HG02763 (cell line): Measurements from ENCODE around the gene ADAMTS5.

Experiments
- ATAC-seq: cut with Tn5 transposase; IDR thresholded peaks from one replicate; pipeline ENCODE4 v1.9.1; 2021; ENCODE audit warnings: mild to moderate bottlenecking, moderate library complexity; ENCODE audit not compliant: unreplicated experiment

The ADAMTS5 gene

DNA sequence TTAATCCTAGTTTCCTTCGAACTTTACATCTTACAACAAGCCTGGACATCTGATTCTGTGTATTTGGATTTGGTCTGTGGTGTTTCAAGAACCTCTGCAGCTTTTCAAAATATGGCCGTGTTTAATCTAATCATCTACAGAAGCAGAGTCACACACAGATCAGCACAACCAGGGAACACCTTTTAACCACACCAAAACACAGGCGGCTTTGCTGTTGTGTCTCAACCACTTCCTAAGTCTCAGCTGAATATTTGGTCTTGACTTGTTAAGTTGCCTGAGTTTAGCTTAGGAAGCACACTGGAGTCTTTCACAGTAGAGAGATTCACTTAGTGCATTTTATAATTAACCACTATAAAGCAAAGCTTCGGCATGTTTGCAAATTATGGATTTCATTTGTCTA, 17.1 kb downstream of the ADAMTS5 start:
- ATAC-seq, result no peak

DNA sequence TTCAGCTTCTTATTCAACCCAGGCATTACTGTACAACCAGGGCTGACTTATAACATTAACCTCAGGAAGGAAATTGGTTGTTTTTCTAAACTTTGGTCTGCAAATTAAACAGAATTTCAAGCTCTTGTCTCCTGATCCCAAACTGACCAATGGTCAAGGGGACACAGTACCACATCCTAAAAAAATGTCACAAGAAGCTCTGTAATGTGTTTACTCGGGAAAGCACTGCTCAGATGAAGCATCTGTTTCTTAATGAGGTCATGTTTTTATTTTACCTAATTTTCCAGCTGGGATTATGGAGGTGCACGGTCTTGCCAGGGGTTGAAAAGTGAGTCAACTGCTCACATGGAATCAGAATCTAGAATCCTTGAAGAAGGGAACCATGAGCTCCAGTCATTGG, 18.7 kb downstream of the ADAMTS5 start:
- ATAC-seq, result no peak

DNA sequence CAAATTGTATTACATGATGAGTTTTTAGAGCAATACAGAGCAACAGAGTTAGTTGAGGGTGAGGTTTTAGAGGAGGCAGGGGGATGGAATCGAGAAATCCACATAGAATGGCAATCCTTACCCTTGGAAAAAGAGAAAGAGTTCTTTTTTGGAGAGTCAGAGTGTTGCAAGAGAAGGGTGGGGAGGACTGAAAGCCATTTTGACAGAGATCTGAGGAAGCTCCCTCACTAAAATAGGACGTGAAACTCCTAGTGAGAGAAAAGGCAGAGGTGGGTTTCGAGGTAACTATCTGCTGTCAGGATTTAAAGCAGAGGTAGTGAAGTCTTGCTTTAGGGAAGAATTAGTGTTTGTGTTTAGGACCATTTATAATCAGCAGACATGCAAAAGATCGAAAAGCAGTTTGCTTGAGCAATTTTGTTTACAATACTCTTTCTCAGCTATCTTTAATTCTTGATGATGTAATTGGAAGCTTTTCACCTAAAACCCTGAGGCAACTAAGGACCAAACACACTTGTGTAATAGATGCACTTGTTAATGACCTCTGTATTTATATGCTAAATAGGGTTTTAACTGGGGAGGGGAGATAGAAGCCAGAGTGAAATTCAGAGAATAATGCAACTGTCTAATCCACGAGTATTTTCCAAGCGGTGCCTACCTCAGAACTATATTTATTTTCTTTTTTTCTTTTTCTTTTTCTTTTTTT, 20.0 kb downstream of the ADAMTS5 start:
- no peak for ATAC-seq

DNA sequence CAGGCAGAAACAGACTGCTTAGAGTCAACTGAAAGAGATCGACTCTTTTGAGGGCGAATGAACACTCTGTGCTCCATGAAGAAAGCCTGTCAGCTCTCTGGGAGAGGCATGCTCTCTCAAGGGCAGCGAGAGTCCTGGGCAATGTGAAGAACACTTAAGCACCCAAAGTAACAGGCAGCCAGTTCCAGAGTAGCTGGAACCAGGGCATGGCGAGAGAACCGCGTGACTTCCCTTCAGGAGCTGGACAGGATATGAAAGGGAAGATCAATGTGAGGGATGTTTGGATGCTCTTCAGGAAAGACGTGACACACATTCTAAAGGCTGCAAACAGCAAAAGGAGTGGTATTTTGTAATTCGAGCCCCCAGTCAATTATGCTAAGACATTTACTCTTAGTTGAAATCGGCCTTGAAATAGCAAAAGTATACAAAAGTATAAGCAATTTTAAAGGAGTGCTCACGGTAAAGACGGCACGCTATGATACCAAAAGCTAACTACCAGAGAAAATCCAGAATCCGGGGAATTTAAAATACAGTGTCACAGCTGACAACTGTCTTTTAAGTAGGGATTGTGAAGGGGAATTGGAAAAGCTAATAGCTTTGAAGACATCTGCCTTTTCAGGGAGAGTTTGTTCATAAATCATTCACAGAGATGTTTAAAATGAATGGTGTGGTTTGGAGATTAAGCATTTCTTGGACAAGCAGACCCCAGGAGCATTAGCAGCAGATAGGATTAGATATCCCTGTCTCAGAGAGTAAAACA, 20.8 kb downstream of the ADAMTS5 start:
- no peak for ATAC-seq

DNA sequence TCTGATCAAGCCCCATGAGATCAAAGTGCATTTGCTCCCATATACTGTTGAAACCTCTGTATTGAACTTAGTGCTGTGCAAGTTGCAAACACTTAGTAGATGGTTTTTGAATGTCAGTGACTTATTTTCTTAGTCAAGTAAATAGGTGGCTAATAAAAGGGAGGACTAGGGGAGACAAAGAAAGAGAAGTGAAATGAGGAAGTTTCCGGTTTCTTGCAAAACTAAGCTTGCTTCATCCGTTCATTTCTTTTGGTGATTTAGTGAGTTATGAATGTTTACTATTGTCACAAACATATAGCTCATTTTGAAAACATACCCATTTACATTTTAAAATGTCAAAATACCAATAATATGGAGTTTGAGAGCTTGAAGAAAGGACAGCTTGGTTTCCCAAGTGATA, 23.0 kb downstream of the ADAMTS5 start:
- ATAC-seq, result no peak

DNA sequence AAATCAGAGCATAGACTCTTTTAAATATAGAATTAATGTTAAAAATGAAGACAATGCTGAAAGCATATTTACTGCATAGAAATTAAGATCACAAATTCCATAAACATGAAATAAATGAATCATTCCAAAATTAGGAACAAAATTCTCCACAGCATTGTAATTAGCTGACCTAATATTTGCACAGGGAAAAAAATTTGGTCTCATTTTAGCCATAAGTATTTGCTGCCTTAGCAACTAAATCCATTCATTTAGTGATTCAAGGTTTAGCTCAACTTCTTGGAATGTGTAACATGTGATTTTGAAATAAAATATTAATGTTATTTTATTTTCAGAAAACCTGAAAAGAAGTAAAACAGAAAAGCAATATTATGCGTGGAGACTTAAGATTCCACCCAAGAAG, 25.5 kb downstream of the ADAMTS5 start:
- no peak for ATAC-seq

DNA sequence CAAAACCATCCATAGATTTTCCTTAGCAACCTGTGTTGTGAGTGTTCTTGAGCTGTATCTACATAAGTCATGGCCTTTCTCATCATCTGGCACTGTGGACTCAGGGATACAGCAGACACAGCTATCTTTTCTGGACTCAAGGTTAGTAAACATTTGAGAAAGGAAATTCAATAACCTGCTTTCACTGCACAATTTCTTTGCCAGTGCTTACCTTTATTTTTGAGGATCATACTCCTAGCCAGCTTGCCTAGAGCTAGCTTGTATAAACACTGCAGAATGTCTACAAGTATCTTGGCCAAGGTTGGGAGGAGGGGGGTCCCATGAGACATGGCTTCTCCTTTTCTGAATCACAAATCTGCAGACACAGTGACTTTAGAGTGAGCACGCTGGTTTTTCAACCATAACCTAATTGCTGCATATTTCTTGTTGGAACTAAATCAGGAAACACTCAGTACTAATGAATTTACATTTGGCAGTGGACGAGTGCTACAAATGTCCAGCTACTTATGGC, 27.2 kb downstream of the ADAMTS5 start:
- ATAC-seq, result no peak

DNA sequence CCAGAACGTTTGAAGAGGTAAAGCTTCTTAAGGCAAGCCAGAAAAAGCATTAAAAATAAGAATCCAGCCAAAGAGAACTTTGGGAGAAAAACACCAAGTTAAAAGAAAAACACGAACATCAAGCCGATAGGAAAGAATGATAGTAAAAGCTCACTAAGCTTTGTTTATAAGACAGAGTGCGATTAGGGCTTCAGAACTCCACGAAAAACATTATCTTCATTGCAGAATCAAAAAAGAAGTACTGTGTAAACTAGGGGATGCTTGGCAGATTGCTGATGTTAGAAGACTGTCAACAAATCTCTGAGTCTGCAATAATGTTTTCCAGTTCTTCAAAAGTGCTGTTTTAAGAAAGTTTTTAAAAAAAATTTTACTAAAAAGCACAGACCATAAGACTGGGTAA, 30.2 kb downstream of the ADAMTS5 start:
- no peak for ATAC-seq

DNA sequence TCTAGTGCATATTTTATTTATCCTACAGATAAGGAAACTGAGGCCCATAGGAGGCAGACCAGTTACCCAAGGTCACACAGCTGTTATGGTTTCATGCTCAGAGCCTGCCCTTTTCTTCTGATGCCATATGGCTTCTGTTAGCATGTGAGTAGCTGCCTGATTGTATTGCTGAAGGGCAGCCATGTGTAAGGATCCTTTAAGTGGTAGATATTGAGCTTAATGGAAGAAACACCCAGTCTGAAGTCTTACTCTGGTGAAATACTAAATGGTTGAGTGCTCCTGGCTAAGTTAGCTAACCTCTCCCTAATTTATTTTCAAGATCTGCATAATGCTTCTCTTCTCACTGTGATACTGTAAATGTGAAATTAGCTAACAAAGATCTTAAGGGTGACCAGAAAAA, 30.9 kb downstream of the ADAMTS5 start:
- no peak for ATAC-seq

DNA sequence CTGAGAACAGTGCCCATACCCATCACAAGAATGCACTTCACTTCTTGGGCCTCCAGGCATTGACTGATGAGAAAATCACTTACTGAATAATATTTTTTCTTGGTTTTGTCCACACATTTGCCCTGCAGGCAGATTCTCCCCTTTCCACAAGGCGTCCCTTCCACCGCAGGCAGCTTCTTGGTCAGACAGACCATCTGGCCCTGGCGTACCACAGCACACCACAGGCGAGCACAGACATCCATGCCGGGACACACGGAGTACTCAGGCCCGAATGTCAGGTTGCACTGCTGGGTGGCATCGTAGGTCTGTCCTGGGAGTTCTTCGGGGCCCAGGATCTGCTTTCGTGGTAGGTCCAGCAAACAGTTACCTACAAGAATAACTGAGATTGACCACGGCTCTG, 32.5 kb downstream of the ADAMTS5 start:
- no peak for ATAC-seq

DNA sequence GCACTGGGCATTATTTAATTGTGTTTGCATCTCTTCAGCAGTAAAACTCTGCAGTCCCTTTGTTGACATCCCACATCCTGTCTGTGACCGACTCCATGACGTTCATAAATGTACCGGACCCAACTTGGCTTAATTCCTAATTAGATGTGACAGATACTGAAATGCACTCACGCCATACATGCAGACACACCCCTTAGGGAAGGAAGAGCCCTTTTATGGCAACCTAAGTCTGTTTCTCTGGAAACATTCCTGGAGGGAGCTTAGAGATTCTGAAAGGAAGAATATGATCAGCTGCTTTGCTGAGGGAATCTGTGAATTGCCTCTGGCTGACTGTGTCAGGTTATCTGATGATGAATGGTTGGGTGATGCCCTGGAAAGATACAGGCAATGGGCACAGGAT, 33.4 kb downstream of the ADAMTS5 start:
- no peak for ATAC-seq

DNA sequence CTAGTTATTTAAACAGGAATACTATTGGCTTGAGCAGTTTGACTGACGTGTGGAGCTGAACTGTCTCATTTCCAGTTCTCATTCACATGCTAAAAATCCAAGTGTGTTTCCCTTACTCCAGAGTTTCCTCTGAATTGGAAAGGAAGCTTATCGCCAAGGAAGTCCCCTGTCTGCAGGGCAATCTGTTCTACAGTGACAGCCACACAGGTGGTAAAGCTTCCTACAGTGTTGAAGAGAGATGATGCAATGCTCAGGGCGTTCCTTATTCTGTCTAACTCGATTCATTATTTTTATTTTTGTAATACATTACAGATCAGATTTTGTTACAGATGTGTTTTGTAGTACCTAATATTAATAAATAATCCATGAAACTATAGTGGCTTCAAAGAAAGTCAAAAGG, 41.3 kb downstream of the ADAMTS5 start:
- ATAC-seq, result no peak

DNA sequence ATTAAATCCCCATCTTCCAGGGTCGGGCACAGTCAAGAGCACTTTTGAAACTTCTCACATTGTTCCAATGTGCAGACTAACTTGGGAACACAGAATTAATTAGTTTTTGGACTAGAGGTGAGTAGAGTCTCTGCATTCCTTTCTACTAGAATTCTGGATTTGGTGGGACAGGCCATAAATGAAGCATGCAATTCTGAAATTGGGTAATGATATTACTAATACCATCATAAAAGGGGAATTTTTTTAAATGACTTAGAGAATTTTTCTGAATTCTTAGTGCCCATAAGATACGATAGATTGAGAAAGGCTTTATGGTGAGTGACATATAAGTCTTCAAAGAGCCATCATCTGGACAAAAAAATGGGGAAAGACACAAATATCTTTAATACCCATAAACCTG, 41.8 kb downstream of the ADAMTS5 start:
- ATAC-seq, result no peak

DNA sequence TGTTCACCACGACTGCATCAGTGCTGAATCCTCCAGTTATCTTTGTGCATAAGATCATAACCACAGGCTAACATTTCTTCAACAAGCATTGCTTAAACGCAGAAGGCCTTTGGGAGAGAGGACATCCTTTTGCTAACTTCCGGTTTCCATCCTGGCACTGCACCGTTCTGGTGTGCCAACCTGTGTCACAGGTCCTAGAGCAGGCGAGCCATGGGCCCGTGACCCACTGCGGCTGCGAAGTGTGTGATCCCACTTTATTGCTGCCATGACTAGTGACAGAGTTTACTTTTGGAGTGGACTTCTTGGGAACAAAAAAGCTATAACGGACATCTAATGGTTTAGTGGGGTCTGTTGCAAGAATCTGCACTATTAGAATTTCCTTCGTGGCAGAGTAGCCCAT, 42.9 kb downstream of the ADAMTS5 start:
- ATAC-seq, result no peak

DNA sequence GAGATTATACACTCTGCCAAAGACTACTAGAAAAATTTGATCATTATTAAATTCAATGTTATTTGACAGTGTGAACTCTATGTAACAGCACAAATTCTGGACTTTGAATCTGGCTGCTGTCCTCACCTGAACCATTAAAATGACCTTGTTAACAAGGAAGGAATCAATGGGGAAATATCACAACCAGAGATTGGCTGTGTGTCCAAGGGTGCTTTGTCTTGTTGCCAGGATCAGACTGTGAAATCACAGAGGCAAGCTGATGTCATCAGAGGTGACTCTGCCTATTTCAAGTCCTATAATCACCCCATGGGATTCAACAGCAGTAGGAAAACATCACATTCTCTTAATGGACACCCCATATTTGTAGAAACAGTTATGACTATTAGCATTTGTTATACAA, 46.8 kb downstream of the ADAMTS5 start:
- no peak for ATAC-seq

DNA sequence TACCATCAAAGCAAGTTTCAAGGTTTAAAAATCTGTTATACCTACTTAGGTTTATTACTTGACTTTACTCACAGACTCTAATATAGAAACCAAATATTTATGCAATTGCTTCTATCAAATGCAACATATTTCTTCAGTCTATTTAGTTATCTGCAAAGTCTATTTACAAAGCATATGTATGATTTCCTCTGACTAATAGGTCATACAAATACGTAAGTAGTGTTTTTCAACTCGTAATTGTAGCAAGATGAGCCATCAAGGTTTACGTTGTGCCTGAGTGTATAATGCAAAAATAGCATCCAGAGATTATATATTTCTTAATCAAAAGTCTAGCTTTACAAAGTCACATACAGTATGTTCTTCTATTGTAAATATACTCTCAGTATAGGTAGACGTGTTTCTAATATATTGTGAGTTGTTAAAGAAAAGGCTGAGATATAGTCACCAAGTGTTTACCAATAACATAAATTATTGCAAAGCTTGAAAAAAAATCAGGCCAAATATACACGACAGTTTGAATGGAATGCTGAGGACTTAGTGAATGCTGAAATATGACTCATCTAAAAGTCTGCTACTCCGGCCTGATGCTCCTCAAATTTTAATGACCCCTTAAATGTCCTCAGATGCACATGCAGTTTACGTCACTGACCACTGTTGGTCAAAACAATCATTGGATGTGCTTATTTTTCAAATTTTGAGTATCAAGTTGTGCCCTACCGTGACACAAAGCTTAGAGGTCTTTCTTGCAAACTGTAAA, 48.4 kb downstream of the ADAMTS5 start:
- no peak for ATAC-seq

DNA sequence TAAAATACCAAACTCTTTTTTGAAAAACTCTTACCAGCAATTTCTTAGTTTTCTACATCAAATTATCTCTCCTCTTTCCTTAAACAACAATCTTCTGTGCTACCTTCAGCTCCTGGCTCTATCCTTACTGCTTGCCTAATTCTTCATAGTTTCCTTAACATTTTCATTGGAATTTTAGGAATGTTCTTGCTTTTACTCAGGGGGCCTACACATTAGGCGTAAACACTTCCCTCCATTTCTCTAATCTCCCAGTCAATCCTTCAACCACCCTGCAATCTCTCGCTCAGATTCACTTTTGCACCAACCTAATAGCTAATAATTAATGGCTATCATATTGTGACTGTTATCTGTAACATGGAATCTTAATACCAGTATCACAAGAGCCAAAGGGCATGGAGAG, 50.1 kb downstream of the ADAMTS5 start:
- no peak for ATAC-seq

DNA sequence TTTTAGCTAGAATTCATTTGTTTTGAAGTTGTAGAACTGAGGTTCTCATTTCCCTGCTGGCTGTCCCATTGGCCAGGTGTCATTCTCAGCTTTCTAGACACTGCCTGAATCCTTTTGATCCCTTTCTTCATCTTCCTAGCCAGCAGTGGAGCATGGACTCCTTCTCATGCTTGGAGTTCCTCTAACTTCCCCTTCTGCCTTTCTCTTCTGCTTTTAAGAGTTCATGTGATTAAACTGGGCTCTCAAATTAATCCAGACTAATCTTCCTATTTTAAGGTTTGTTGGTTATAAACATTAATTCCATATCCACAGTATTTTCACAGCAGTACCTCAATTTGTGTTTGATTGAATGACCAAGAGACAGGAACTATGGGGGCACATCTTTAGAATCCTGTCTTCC, 52.3 kb downstream of the ADAMTS5 start:
- no peak for ATAC-seq

DNA sequence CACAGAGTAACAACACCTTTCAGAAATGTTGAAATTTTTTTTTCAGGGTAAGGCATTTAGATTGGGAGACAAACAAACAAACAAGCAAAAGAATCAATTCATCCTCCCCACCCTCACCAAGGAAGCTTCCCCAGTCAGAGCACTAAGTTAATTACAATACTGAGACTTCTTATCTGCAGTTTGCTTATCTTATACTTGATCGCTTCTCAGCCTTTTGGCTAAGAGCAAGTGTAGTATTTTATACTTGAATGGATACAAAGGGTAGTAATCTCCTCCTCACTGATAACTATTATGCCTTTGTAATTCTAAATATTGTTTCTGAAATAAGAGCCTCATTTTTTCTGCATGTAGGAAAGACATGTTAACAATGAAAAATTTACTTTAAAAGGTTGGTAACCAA, 54.4 kb downstream of the ADAMTS5 start:
- no peak for ATAC-seq

DNA sequence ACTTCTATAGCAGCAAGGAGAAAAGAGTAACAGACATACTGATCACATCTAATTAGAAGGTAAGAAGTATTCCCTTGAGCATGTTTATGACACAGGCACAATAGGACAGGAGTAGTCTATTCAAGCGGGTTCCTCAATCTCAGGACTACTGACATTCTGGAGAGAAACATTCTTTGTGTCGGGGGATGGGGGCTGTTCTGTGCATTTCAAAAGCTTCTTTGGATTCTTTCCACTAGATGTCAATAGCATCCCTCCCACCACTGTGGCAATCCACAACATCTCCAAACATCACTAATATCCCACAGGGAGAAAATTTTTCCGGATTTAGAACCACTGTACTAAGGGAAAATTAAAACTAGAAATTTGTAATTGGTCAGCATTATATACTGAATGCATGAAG, 56.9 kb downstream of the ADAMTS5 start:
- no peak for ATAC-seq

DNA sequence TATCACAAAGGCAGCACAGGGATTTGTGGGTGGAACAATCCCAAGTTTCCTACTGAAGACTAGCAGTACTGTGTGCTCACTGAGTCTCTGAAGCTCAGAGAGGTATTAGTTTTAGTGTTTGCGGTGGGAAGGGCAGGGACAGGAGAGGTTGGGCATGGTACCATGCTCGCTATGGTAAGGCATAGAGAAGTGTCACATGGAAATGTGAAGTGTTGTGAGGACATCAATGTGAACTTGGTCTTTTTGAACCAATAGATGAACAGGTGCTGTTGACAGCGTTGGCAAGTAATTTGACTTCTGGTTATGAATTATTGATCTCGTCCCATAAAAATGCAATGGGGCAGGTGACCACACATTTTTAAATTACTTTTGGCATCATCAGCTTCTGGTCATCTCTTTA, 65.9 kb downstream of the ADAMTS5 start:
- no peak for ATAC-seq

DNA sequence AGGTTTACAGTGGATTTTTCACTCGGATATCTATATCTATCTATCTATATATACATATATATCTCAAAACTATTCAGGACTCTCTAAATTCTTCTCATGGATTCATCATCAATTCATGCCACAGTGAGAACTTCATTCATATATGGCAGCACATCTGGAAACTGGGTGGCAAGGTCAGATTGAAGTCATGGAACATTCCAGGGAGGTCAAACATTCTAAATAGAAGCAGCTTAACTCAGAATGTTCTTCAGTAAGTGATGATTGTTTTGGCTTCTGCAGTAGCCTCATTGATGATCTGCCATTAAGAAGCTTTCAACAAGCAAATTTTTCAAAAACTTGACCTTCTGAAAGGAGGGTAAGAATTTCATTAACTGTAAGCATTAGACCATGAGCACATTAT, 74.7 kb downstream of the ADAMTS5 start:
- no peak for ATAC-seq
